HG02642 (cell line): ENCODE results near the gene AMN.

Source experiments
- ATAC-seq: cut with Tn5 transposase; IDR thresholded peaks from one replicate; pipeline ENCODE4 v1.9.1; 2021; ENCODE audit warnings: mild to moderate bottlenecking; ENCODE audit not compliant: unreplicated experiment, poor library complexity

AMN gene

GRCh38 chr14:102898298-102898697 lies 24.2 kb upstream of the AMN start:
- ATAC-seq, result no peak

GRCh38 chr14:102898776-102899515 lies 23.5 kb upstream of the AMN start:
- ATAC-seq, result no peak

GRCh38 chr14:102899516-102899900 lies 23.0 kb upstream of the AMN start:
- ATAC-seq, result no peak

GRCh38 chr14:102900631-102901571 lies 21.6 kb upstream of the AMN start:
- ATAC-seq, result peak; percentile 55

GRCh38 chr14:102901633-102902032 lies 20.8 kb upstream of the AMN start:
- ATAC-seq, result peak; percentile 71

GRCh38 chr14:102902086-102902485 lies 20.4 kb upstream of the AMN start:
- peak; percentile 17 for ATAC-seq

GRCh38 chr14:102902523-102903247 lies 19.8 kb upstream of the AMN start:
- no peak for ATAC-seq

GRCh38 chr14:102903248-102903888 lies 19.1 kb upstream of the AMN start:
- no peak for ATAC-seq

GRCh38 chr14:102903889-102904512 lies 18.5 kb upstream of the AMN start:
- no peak for ATAC-seq

GRCh38 chr14:102905116-102906108 lies 17.1 kb upstream of the AMN start:
- ATAC-seq, result no peak

- no peak for ATAC-seq
Observed at GRCh38 chr14:102906616-102907302, 15.7 kb upstream of the AMN start.

GRCh38 chr14:102907303-102907844 lies 15.1 kb upstream of the AMN start:
- ATAC-seq, result no peak

- no peak for ATAC-seq
Observed at GRCh38 chr14:102907980-102908730, 14.3 kb upstream of the AMN start.

GRCh38 chr14:102908766-102909455 lies 13.6 kb upstream of the AMN start:
- ATAC-seq, result no peak

GRCh38 chr14:102909462-102909861 lies 13.0 kb upstream of the AMN start:
- no peak for ATAC-seq

GRCh38 chr14:102909911-102910310 lies 12.6 kb upstream of the AMN start:
- ATAC-seq, result no peak

- ATAC-seq, result no peak
Observed at GRCh38 chr14:102910442-102910841, 12.0 kb upstream of the AMN start.
